DMS153 treated with DMSO at 0.1 percent for 48 hours (cell line): ENCODE measurements around the gene FPR3.
"Not testable (repeated sequence)": the region's sequence is repeated elsewhere in the genome, so short reads cannot be mapped to it uniquely, and the experiment has no call there.

ENCODE experiments used
- DNase-seq: peaks from one replicate; lab custom pipeline; 2025; ENCODE audit not compliant: unreplicated experiment; lab: John Stamatoyannopoulos, UW

FPR3 gene

GRCh38 chr19:51783372-51783771, 11.6 kb upstream of the FPR3 start:
- DNase-seq: no peak

- DNase-seq: no peak
Observed at GRCh38 chr19:51784109-51784785, 10.7 kb upstream of the FPR3 start.

- DNase-seq: no peak
Observed at GRCh38 chr19:51784922-51785690, 9.9 kb upstream of the FPR3 start.

GRCh38 chr19:51786646-51787494, 8.1 kb upstream of the FPR3 start:
- DNase-seq: no peak

- DNase-seq: no peak
Observed at GRCh38 chr19:51788029-51788428, 6.9 kb upstream of the FPR3 start.

DNA sequence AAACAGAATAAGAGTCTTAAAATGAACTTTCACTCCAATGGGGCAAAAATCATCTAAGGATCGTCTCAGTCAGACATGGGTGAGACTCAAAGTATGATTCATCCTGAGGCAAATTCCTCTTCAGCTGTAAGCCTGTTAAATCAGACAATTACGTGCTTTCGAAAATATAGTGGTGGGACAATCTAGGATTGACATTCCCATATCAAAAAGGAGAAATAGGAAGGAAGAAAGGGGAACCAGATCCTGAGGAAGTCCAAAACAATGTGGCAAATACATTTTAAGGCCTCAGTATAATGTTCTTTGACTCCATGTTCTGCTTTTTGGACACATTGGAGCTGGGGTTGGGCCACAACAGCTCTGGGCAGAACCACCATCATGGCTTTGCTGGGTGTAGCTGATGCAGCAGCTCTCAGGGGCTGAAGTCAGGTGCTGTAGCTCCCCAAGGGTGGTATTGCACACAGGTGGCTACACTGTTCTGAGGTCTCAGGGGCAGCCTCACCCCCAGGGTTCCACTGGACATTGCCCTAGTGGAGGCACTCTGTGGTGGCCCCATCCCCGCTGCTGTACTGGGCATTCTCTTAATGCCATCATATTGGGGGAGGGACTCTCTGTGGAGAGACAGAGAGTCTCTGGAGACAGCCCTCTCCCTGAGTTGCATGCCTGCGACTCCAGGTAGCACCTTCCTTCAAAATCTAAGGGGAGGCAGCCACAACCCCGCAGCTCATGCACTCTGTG, 5.7 kb upstream of the FPR3 start:
- DNase-seq: no peak

DNA sequence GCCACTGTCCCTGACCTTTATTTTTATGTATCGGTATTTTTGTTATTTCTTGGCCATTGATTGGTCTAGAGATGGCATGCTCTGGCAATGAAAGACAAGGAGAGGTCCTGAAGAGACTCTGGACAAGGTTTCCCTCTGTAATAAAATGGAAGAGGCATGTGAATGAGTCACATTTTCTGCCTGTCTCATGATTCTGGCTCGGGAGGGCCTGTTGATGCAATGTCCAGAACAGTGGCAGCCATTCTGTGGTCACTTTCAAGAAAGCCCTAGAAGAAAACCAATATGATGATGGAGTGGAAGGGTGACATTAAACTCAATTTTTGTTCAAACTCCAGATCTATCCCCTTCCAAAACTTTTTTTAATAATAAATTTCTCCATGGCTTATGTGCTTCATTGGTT, 2.0 kb upstream of the FPR3 start:
- DNase-seq: no peak

- DNase-seq: no peak
Observed at GRCh38 chr19:51793994-51794393, 963 bp upstream of the FPR3 start.

- no peak for DNase-seq
Observed at GRCh38 chr19:51796195-51796679, 1.3 kb downstream of the FPR3 start.

DNA sequence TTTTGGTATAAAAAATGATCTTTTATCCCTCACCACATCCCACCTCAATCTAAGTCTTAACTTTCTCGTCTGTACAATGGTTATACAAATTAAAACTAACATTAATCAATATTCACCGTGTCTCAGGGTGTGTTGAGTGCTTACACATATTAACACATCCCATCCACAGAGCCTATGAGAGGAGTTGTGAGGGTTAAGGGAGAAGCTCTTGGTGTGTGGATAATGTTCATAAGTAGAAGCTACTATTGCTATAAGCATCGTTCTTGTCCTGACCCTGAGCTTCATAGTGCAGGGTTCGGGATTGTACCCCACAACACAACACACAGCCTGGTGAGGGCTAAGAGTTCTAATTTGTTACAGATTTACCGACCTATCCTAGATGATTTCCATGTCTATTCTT, 2.5 kb downstream of the FPR3 start:
- no peak for DNase-seq

DNA sequence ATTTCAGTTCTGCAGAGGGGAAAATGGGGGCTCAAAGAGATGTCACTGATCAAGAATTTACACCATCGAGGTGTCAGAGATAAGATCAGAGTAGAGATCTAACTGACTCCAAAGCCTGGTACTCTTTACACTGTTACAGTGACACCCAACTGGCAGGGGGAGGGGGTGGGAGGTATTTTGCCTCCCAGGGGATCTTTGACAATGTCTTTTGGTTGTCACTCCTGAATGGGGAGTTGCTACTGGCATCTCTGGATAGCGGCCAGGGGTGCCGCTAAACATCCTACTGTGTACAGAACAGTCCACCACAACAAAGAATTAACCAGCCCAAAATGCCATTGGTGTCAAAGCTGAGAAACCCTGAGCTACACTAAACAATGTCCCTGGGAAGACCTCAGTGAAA, 3.1 kb downstream of the FPR3 start:
- DNase-seq: no peak

DNA sequence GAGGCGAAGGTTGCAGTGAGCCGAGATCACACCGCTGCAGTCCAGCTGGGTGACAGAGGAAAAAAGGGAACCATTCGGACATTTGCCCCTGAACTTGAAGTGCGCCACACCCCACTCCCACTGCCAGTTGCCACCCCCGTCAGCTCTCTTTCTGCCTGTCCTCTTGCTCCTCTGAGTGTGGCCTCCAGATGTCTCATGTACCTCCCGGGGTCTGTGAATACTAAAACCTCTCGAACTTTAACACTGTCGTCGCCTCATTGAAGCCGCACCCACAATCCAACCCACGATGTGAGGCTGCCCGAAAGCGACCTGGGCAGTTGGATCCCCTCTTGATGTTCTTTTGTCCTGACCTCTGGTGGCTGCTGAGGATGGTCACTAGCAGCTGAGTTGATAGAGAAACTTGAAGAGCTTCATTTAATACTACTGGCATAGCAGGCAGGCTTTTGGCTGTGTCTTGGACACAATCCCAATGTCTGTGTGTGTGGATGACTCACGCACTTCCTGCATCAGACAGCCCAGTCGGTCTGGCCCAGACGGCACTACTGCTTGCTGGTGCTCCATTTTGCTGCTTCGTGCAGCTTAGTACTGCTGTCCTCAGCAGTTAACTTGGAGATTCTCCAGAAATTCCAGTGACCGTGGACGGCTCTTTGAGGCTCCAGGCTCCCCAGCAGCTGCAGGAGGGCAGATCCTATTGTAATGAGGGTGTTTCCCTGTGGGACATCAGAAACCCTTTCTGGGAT, 4.2 kb downstream of the FPR3 start:
- no peak for DNase-seq

DNA sequence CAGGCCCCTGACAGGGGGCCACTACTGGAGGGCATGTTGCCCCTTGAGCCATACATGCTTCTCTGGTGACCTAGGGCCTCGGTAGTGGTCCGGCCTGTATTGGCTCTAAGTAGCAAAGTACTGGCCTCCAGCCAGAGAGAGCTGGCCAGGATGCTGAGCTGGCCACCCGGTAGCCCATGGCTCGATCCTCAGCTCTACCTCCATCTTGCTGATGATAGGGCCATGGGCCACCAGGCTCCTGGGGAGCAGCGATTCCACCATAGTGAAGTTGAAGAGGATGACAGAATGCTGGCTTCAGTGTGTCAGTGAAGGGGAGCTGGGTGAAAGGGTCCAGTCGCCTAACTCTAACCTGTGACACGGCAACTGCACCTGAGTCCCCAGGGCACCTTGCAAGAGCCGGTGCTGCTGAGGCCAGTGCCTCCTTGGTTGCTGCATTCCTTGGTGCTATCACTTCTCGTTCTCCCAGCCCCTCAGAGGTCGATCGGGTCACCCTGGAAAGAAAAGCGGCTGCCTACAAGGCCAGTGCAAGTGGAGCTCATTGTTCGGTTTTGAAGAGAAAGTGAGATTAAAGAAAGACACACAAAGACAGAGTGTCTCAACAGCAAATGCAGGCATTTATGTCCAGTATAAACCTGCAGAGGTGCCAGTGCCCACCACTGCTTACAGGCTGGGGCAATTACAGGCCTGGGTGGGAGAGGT, 5.0 kb downstream of the FPR3 start:
- no peak for DNase-seq

- no peak for DNase-seq
Observed at GRCh38 chr19:51800473-51801244, 5.7 kb downstream of the FPR3 start.

GRCh38 chr19:51802775-51803174, 7.8 kb downstream of the FPR3 start:
- no peak for DNase-seq

- no peak for DNase-seq
Observed at GRCh38 chr19:51803519-51803918, 8.6 kb downstream of the FPR3 start.

DNA sequence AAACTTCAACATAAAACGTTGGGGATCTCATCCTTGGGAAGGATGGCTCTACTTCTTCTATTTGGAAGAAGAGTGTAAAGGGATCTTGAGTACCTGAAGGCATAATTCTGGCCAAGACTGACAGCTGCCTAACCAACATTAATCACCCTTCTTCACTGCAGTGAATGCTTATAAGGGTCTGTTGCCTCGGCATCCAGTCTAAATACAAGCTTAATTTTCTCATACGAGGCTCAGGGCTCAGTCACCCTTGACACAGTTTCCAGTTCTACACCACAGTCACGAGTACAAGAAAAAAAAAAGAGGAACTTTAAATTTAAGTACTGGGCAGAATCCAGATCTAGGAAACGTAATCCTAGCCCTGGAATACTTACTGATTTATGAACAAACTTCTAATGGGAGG, 9.0 kb downstream of the FPR3 start:
- DNase-seq: no peak

GRCh38 chr19:51804789-51805188, 9.8 kb downstream of the FPR3 start:
- DNase-seq: not testable (repeated sequence)

GRCh38 chr19:51805396-51805795, 10.4 kb downstream of the FPR3 start:
- not testable (repeated sequence) for DNase-seq
